GM21423 (cell line): Measurements from ENCODE around the gene SNAP29.
"Not testable (repeated sequence)": the region's sequence is repeated elsewhere in the genome, so short reads cannot be mapped to it uniquely, and the experiment has no call there.

Experiments used
- ATAC-seq: cut with Tn5 transposase; IDR thresholded peaks from one replicate; pipeline ENCODE4 v1.9.1; 2021; ENCODE audit warnings: mild to moderate bottlenecking, moderate library complexity; ENCODE audit not compliant: unreplicated experiment

Gene SNAP29

DNA sequence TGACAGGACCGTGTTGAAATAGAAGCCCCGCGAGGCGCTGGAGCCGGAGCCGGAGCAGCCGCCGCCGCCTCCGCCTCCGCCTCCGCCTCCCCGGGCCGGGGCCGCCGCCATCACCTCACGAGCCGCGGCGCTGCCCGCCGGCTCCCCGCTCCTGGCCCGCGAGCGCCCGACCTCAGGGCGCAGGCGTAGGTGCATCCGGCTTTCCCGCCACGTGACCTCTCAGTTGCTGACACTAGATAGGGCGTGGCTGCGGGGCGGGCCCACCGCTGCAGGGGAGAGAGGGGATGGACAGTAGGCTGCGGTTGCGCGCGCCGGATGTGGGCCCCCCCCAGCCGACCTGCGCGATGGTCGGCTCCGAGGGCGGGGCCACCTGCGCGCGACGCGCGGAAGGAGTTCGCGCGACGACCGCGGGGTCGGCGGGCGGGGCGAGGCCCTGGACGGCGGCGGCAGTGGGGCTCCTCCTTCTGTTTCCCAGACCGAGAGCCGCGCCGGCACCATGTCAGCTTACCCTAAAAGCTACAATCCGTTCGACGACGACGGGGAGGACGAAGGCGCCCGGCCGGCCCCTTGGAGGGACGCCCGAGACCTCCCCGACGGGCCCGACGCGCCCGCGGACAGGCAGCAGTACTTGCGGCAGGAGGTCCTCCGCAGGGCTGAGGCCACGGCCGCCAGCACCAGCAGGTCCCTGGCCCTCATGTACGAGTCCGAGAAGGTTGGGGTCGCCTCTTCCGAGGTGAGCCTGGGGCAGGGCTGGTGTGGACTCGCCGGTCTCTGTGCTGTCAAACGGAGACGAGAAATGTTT is at the start of gene SNAP29, which contains the start of gene PI4KA:
TSS of gene SNAP29 (plus strand) at position 393 of the 802 bp plus-strand sequence. CDS start at position 497, 104 bp downstream.
TSS of gene PI4KA (minus strand) at position 197 of the 802 bp plus-strand sequence. CDS start at position 111, 86 bp downstream.
- peak; percentile 91 for ATAC-seq

DNA sequence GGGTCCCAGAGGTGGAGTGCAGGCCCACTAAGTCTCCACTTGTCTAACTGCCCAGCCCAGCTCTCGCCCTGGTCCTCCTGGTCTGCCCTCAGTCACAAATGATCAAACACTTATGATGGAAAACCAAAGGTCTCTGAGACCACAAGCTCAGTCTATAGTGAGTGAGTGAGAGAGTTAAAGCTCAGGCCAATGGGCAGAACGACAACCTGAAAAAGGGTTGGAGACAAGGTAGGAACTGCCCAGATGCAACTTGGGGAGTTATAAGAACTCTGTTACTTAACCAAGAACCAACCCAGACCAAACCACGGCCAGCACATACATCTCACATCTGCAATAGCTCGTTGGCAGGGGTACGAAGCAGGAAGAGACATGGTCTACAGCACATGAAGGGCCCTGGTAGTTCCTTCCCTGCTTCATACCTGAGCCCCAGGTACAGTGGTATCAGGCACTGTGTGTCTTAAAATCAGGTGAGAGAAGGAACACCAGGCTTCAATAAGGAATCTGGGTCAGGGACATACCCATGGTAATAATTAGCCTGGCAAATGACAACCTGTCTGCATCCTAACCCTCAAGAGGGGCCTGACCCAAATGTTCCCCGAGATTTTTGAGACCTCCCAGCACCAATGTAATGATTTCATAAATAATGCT is 49.1 kb upstream of the SNAP29 start:
- ATAC-seq, result no peak

GRCh38 chr22:20810645-20811044 is 48.2 kb upstream of the SNAP29 start:
- no peak for ATAC-seq

DNA sequence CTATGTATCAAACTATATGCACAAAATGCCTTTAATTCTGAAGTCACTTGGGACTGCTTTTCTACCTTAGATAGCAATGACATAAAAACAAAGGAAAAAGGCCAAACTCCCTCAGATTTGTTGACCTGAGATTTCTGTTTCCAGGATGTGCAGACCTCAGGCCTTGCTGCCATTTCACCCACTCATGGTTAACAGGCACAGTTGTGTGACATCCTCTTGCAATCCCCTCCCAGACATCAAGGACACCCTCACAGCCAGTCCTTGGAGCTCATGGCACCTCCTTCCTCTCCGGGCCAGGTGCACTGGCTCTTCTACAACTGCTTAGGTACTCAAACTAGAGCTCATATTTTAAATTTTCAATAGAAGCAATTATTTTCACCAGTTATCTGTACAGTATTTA is 47.6 kb upstream of the SNAP29 start:
- ATAC-seq, result no peak

DNA sequence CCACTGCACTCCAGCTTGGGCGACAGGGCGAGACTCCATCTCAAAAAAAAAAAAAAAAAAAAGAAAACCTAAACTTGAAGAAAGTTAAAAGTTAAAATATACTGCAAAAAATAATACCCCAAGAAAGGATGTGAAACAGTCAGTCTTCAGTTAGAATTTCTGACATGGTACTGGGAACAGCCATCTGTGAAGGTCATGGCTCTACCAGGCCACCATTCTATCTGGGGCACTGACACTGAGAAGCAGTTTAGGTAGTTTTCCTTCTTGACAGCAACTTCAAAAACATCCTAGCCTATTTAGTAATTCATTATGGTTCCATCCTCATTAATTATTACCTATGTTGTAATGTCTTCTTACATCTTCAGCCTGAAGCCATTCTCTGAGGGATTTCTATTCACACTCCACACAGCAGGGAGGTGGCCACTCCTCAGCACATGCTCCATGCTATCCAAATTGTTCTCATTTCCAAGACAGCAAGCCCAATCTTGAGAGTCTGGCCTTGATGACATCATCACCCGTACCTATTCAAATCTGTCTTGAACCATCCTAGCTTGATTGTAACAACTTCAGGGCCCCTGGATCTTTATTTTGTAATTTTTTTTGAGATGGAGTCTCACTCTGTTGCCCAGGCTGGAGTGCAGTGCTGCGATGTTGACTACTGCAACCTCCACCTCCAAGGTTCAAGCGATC is 46.7 kb upstream of the SNAP29 start:
- ATAC-seq, result no peak

- ATAC-seq, result no peak
Observed at GRCh38 chr22:20813056-20813455, 45.8 kb upstream of the SNAP29 start.

DNA sequence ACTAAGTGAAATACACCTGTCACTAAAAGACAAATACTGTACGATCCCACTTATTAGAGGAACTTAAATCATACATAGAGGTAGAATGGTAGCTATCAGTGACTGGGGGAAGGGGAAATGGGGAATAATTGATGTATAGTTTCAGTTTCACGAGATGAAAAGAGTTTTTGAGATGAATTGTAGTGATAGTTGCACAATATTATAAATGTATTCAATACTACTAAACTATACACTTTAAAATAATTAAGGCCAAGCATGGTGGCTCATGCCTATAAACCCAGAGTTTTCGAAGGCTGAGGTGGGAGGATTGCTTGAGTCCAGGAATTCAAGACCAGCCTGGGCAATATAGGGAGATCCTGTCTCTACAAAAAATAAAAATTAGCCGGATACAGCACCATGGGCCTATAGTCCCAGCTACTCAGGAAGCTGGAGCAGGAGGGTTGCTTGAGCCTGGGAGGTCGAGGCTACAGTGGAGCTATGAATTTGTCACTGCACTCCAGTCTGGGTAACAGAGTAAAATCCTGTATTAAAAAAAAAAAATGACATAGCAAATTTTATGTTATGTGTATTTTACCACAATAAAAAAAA is 44.5 kb upstream of the SNAP29 start:
- no peak for ATAC-seq

DNA sequence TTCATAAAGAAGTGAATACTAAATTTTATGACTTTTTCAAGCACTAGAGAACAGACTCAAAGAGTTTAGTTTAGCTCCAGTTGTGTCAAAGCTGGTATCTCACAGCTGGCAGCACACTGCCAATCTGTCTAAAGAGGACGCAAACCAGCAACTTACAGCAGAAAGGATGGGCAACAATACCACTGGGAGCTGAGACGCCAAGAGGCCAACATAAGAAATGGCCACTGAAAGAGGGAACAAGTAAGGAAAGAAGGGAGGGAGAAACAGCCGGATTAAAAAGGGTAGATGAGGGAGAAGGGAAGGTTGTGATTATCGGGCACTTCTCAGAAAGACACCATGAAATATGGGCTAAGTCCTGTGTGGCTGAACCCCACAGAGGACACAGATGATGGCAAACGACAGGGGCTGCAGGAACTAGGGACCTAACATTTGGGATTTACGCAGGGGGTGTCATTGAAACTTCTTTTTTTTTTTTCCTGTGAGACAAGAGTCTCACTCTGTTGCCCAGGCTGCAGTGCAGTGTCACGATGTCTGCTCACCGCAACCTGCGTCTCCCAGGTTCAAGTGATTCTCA is 43.2 kb upstream of the SNAP29 start:
- ATAC-seq, result no peak

- ATAC-seq, result no peak
Observed at GRCh38 chr22:20816559-20816958, 42.2 kb upstream of the SNAP29 start.

GRCh38 chr22:20818471-20818870 is 40.3 kb upstream of the SNAP29 start:
- ATAC-seq, result no peak

GRCh38 chr22:20819471-20819870 is 39.3 kb upstream of the SNAP29 start:
- ATAC-seq, result no peak

- ATAC-seq, result not testable (repeated sequence)
Observed at GRCh38 chr22:20821717-20822239, 37.0 kb upstream of the SNAP29 start.

- ATAC-seq, result no peak
Observed at GRCh38 chr22:20822240-20822639, 36.6 kb upstream of the SNAP29 start.

DNA sequence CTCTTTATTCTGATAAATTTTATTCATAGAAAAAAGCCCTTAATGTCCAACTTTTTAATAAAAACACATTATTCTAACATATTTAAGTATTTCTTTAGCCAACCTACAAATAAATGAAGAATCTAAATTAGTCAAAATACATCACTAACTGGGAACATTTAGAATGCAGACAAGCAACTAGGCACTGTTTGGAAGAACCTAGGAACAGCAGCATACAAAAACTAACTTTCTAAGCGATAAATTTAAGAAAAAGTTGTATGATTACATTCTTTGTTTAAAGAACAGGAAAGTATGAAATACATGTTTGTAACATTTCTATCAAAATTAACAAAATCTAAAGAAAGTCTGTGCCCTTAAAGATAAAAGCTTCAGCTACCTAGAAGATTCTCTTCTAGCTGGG is 35.5 kb upstream of the SNAP29 start:
- no peak for ATAC-seq

DNA sequence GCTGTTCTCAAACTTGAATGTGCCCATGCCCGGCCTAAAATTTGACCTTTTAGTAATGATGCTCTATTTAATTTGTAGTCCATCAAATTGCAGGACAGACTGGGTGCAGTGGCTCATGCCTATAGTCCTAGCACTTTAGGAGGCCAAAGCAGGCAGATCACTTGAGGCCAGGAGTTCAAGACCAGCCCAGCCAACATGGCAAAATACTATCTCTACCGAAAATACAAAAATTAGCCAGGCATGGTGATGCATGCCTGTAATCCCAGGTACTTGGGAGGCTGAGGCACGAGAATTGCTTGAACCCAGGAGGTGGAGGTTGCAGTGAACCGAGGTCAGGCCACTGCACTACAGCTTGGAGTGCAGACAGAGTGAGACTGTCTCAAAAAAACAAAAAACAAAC is 33.6 kb upstream of the SNAP29 start:
- not testable (repeated sequence) for ATAC-seq

- no peak for ATAC-seq
Observed at GRCh38 chr22:20825624-20826023, 33.2 kb upstream of the SNAP29 start.

- not testable (repeated sequence) for ATAC-seq
Observed at GRCh38 chr22:20826373-20827152, 32.2 kb upstream of the SNAP29 start.

GRCh38 chr22:20829491-20830134 is 29.2 kb upstream of the SNAP29 start:
- no peak for ATAC-seq

DNA sequence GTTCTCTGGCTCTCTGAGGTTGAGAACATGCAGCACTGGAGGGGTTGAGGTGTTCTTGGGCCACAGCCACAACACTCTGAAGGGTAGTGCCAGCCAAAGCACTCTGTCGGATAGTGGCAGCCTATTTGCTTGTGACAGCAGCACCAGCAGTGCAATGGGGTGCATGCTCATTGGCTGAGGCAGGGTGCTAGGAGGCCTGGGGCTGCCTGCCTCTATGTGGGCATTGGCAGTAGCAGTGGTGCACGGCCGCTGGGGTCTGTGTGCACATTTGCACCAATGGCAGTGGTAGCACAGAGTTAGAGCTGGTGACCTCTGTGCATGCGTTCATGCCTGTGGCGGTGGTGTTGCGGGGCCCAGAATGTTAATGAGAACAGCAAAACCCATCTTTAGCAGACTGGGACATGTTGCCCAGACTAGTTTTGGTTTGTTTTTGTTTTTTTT is 25.6 kb upstream of the SNAP29 start:
- no peak for ATAC-seq
